Astrocyte of the cerebellum (primary cell): ENCODE measurements around the gene C18orf63.
A peak's percentile ranks its signal among the peaks of the same experiment; 100 is the strongest.
"Not testable (repeated sequence)": the region's sequence is repeated elsewhere in the genome, so short reads cannot be mapped to it uniquely, and the experiment has no call there.

ENCODE experiments used
- DNase-seq: peaks from one replicate; pipeline ENCODE4 v3.0.0-alpha.2; 2011; ENCODE audit warnings: low read depth
- H3K4me3 ChIP-seq: 2 replicates; pipeline ENCODE4 v1.5.1; 2011; ENCODE audit warnings: mild to moderate bottlenecking, low read depth, low read length, moderate library complexity
- in situ Hi-C: cut with HindIII; loops from 2 replicates; pipeline ENCODE4 v1.10.0; 2017; ENCODE audit warnings: low sequenced_read_pairs
- TF ChIP-seq, protein P1 (sequence below): IDR thresholded peaks from 2 replicates; pipeline ENCODE4 v1.5.1; 2012; ENCODE audit warnings: low read length, low read depth, moderate library complexity, mild to moderate bottlenecking; ENCODE audit errors: missing control alignments

Gene C18orf63

GRCh38 chr18:74290021-74290420, 25.6 kb upstream of the C18orf63 start:
- TF ChIP-seq, protein P1, sequence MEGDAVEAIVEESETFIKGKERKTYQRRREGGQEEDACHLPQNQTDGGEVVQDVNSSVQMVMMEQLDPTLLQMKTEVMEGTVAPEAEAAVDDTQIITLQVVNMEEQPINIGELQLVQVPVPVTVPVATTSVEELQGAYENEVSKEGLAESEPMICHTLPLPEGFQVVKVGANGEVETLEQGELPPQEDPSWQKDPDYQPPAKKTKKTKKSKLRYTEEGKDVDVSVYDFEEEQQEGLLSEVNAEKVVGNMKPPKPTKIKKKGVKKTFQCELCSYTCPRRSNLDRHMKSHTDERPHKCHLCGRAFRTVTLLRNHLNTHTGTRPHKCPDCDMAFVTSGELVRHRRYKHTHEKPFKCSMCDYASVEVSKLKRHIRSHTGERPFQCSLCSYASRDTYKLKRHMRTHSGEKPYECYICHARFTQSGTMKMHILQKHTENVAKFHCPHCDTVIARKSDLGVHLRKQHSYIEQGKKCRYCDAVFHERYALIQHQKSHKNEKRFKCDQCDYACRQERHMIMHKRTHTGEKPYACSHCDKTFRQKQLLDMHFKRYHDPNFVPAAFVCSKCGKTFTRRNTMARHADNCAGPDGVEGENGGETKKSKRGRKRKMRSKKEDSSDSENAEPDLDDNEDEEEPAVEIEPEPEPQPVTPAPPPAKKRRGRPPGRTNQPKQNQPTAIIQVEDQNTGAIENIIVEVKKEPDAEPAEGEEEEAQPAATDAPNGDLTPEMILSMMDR, result no peak
- H3K4me3 ChIP-seq, result no peak overlapping the region
- in situ Hi-C loops, result no loop called here
- DNase-seq, result no peak

DNA sequence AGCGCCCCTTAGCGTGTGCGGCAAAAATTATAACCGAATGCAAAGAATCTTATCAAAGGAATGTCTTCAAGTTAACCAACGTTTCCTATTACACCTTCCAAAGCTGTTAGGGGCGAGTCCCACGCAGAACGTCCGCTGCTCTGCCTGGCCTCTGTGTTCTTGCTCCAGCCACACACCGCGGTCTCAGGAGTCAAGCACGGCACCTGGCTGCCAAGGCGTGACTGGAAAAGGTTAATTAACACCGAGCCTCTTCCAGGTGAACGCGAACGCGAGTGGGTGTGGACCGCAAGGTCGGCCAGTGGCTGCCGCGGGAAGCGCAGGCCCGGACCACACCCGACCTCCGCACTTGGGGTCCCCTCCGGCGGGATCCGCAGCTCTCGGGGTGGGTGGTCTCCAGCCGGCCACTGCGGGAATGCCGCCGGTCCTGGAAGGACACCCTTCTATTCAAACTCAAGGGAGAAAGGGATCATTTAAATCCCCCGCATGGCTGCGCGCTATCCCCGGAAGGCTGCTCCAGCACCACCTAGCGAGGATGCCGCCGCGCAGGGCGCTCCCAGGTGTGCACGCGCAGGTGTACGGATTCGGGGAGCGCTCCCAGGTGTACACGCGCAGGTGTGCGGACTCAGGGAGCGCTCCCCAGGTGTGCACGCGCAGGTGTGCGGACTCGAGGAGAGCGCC, 24.7 kb upstream of the C18orf63 start:
- DNase-seq, result no peak
- H3K4me3 ChIP-seq, result peak overlapping the region; percentile 75
- TF ChIP-seq, protein P1, result no peak
- in situ Hi-C loops, result no loop called here

GRCh38 chr18:74291472-74291770, 24.2 kb upstream of the C18orf63 start:
- TF ChIP-seq, protein P1, result no peak
- peak overlapping the region; percentile 75 for H3K4me3 ChIP-seq
- DNase-seq, result no peak
- in situ Hi-C loops, result no loop called here

GRCh38 chr18:74291771-74292540, 23.7 kb upstream of the C18orf63 start, which contains the start of gene CYB5A:
Gene CYB5A, minus strand, starts transcription at chr18:74291963. Its CDS starts 88 bp downstream, at chr18:74291875.
- DNase-seq, result peak; percentile 89
- peak within 1 kb of the TSS; percentile 75 for H3K4me3 ChIP-seq
- in situ Hi-C loops, result no loop called here
- TF ChIP-seq, protein P1, result peak; percentile 28

DNA sequence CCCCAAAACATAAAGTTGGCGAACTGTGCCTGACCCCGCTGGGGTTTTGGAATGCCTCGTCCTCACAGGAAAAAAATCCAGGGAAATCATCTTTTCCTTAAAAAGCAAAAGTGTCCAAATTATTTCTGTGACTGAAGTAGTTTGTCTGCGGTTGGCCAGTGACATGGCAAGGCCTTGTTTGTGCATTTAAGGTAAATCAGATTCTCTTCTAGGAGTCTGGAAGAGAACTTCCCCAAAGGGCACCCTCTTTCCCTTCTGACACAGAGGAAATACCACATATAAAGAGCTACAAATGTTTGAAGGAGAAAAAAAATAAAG, 23.1 kb upstream of the C18orf63 start:
- in situ Hi-C loops, result no loop called here
- no peak for DNase-seq
- TF ChIP-seq, protein P1, result no peak
- peak overlapping the region; percentile 75 for H3K4me3 ChIP-seq

DNA sequence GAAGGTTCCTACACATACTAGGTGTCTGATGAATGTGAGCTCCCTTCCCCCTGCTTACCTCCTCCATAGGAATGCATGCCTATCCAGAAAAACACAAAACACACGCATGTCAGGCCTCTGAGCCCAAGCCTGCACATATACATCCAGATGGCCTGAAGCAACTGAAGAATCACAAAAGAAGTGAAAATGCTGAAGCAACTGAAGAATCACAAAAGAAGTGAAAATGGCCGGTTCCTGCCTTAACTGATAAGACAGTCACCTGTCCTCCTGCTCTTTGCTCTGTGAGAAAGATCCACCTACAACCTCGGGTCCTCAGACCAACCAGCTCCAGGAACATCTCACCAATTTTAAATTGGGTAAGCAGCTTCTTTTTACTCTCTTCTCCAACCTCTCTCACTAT, 22.7 kb upstream of the C18orf63 start:
- in situ Hi-C loops, H3K4me3 ChIP-seq, DNase-seq: not testable (repeated sequence)

GRCh38 chr18:74294526-74294925, 21.1 kb upstream of the C18orf63 start:
- in situ Hi-C loops, result no loop called here
- peak; percentile 69 for DNase-seq
- H3K4me3 ChIP-seq, result no peak overlapping the region
- TF ChIP-seq, protein P1, result no peak
